MG63 (cell line): ENCODE measurements around the gene PRSS21. TPM values are rescaled to one million over a fixed set of nuclear protein-coding genes. Genes with fewer than 3 reads are reported as not detected.

Experiments
- DNase-seq: peaks from one replicate; pipeline ENCODE4 v3.0.0-alpha.2; 2020
- H3K27me3 ChIP-seq: fragments of 250-450 bp; sonication (Bioruptor Pico); 2 replicates; pipeline ENCODE4 v1.5.1; 2020; ENCODE audit warnings: mild to moderate bottlenecking, moderate library complexity
- H3K36me3 ChIP-seq: fragments of 250-450 bp; sonication (Bioruptor Pico); 2 replicates; pipeline ENCODE4 v1.5.1; 2020; ENCODE audit warnings: mild to moderate bottlenecking, moderate library complexity
- H3K4me3 ChIP-seq: fragments of 250-450 bp; sonication (Bioruptor Pico); 2 replicates; pipeline ENCODE4 v1.5.1; 2020; ENCODE audit warnings: mild to moderate bottlenecking, moderate library complexity
- H3K9me3 ChIP-seq: fragments of 250-450 bp; sonication (Bioruptor Pico); 2 replicates; pipeline ENCODE4 v1.5.1; 2020; ENCODE audit warnings: mild to moderate bottlenecking, moderate library complexity
- total RNA-seq: library from RNA; depleted of rRNA; stranded (reverse); fragments of >200 nt; shearing (Covaris generic); gene quantifications from 2 replicates; pipeline ENCODE4 v1.2.3, GENCODE V29; 2014; ENCODE audit warnings: low replicate concordance; rRNA removed

The PRSS21 gene, protein sequence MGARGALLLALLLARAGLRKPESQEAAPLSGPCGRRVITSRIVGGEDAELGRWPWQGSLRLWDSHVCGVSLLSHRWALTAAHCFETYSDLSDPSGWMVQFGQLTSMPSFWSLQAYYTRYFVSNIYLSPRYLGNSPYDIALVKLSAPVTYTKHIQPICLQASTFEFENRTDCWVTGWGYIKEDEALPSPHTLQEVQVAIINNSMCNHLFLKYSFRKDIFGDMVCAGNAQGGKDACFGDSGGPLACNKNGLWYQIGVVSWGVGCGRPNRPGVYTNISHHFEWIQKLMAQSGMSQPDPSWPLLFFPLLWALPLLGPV
- total RNA-seq = 5.8 and 11.9 TPM in 2 replicates

DNA sequence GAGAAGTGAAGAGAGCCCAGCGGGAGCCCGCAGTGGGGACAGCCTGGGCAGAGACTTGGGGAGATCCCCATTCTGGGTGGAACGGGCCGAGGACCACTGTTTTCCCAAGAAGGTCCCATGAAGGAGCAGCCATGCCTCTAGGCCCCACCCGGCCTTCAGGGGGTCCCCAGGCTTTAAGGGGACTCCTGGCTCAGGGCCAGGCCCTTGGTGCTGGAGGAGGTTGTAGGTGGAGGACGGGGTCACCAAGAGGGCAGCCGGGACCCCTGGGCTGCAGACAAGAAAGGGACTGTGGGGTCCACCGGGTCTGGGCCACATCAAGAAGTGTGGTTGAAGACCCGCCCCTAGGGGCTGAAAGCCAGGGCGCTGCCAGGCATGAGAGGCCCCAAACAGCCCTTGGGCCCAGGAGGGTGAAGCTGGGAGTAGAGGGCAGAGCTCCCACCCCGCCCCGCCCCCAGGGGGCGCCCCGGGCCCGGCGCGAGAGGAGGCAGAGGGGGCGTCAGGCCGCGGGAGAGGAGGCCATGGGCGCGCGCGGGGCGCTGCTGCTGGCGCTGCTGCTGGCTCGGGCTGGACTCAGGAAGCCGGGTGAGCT lies at the start of gene PRSS21:
Gene PRSS21 (plus strand): TSS at position 487 of the 589 bp plus-strand sequence. CDS start 32 bp downstream, at position 519.
- DNase-seq = peak; percentile 59
- H3K9me3 ChIP-seq = no peaks in the 10 kb centered on the region
- H3K4me3 ChIP-seq = peak within 1 kb of the TSS; percentile 21
- H3K36me3 ChIP-seq = no peaks in the 10 kb centered on the region
- H3K27me3 ChIP-seq = no peaks in the 10 kb centered on the region

- H3K9me3 ChIP-seq = no peaks in the 10 kb centered on the region
- H3K27me3 ChIP-seq = no peaks in the 10 kb centered on the region
- peaks cover 94% of the 10 kb centered on the region for H3K36me3 ChIP-seq
- no peak for DNase-seq
- H3K4me3 ChIP-seq = no peak overlapping the region
Observed at GRCh38 chr16:2767891-2768290, 49.1 kb upstream of the PRSS21 start.

DNA sequence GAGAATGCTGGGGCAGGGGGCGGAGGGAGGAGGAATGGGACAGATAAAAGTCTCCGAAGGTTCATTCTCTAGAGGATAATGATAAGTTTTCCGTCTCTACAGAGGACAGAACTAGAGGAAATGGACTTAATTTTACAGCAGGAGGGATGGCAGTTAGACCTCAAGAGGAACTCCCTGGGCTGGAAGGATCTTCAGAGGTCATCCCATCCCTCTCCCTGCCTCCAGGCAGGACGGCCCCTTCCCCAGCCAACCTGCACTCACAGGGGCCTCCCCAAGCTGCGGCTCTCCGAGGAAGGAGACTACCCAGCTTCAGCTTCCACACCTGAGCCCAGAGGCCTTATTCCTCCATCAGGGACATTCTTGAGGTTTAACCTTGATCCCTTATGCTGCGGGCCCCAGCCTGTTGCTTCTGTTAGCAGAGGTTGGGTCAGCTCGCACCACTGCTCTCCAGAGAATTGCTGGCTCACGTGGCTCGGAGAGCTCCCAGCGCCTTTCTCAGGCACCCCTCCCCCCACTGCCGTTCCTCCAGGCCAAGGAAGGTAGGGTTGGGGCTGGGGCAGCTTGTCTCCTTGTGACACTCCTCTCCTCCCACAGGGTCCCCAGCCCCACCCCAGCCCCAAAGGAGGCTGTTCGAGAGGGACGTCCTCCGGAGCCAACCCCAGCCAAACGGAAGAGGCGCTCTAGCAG lies 48.5 kb upstream of the PRSS21 start:
- peaks cover 94% of the 10 kb centered on the region for H3K36me3 ChIP-seq
- H3K27me3 ChIP-seq = no peaks in the 10 kb centered on the region
- no peaks in the 10 kb centered on the region for H3K9me3 ChIP-seq
- no peak for DNase-seq
- H3K4me3 ChIP-seq = no peak overlapping the region

DNA sequence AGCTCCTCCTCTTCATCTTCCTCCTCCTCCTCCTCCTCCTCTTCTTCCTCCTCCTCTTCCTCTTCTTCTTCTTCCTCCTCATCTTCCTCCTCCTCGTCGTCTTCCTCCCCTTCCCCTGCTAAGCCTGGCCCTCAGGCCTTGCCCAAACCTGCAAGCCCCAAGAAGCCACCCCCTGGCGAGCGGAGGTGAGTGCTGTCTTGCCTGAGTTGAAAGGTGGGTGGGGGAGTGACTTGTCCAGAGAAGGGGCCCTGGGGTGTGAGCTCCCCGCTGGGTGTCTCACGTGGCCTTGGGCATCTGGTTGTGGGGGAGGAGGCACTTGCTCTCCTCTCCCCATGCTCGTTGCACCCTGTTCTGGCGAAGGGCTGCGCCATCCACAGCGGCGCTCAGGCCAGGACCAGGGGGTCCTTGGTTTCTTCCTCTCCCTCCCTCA lies 47.9 kb upstream of the PRSS21 start:
- no peak overlapping the region for H3K4me3 ChIP-seq
- peaks cover 94% of the 10 kb centered on the region for H3K36me3 ChIP-seq
- DNase-seq = no peak
- H3K9me3 ChIP-seq = no peaks in the 10 kb centered on the region
- no peaks in the 10 kb centered on the region for H3K27me3 ChIP-seq

- no peak for DNase-seq
- Histone ChIP-seq H3K27me3 (no peaks in the 10 kb centered on the region), H3K4me3 (no peak overlapping the region), H3K36me3 (peaks cover 94% of the 10 kb centered on the region), H3K9me3 (no peaks in the 10 kb centered on the region)
Observed at GRCh38 chr16:2769675-2770056, 47.4 kb upstream of the PRSS21 start.

DNA sequence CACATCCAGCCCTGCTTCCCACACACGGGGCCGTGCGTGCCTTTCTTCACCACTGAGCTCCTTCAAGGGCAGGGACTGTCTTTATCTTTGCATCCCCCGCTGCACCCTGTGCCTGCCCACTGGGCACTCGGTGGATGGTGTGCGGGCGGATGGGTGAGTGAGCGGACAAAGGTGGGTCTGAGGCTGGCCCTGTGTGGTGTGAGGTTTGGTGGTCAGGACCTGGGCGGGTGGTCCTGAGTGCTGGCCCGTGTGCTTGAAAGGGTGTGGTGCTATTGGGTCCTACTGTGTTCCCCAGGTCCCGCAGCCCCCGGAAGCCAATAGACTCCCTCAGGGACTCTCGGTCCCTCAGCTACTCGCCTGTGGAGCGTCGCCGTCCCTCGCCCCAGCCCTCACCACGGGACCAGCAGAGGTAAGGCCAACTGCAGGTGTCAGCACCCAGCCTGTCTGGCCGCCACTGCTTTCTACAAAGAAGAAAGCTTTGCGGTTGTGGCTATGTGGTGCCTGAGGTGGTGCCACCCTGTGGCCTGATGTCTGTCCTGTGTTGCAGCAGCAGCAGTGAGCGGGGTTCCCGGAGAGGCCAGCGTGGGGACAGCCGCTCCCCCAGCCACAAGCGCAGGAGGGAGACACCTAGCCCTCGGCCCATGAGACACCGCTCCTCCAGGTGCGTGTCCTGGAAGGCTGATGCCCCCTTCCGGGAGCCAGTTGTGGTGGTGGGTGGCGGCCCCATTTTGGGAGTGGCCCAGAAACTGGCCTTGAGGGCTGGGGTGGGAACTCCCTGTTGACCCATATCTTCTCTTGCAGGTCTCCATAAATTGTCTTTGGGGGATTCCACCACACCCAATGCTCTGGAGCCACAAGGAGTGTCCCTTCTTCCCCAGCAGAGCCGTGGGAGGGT lies 46.7 kb upstream of the PRSS21 start:
- no peak overlapping the region for H3K4me3 ChIP-seq
- H3K27me3 ChIP-seq = no peaks in the 10 kb centered on the region
- H3K9me3 ChIP-seq = no peaks in the 10 kb centered on the region
- peaks cover 92% of the 10 kb centered on the region for H3K36me3 ChIP-seq
- no peak for DNase-seq

GRCh38 chr16:2771496-2772402 lies 45.3 kb upstream of the PRSS21 start:
- DNase-seq = no peak
- H3K9me3 ChIP-seq = no peaks in the 10 kb centered on the region
- H3K36me3 ChIP-seq = peaks cover 87% of the 10 kb centered on the region
- no peaks in the 10 kb centered on the region for H3K27me3 ChIP-seq
- H3K4me3 ChIP-seq = no peak overlapping the region

DNA sequence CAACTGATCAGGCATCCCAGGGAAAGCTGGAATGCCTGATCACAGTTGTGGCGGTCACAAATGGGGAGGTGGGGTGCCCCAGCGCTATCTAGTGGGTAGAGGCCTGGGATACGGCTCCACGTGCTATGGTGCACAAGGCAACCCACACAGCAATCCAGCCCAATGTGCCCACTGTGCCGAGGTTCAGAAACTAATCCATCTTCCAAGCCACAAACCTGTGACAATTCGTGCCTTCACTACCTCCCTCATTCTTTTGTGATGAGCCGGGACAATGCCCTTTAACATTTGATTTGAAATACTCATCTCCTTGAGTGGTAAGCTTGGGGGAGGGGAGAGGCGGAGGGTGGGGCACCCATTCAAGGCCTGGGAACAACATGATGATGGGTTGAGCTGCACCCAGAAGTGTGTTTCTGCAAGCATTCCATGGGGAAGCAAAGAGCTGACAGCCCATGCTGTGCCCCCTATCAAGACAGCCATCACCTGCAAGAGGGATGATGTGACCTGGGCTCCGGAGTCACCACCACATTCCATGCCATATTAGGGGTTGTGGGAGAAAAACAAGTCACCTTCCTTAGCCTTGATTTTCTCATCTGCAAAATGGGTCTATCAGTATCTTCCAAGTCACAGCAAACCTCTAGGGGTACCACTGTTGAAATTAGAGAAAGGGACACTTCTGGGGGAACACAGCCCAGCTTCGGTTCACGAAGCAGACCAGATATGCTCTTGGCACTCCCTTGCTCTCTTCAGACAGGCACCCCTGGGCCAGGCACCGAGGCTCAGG lies 43.7 kb upstream of the PRSS21 start:
- no peak for DNase-seq
- H3K4me3 ChIP-seq = no peak overlapping the region
- peaks cover 80% of the 10 kb centered on the region for H3K36me3 ChIP-seq
- H3K27me3 ChIP-seq = no peaks in the 10 kb centered on the region
- H3K9me3 ChIP-seq = no peaks in the 10 kb centered on the region

- Histone ChIP-seq H3K4me3 (no peak overlapping the region), H3K27me3 (no peaks in the 10 kb centered on the region), H3K9me3 (no peaks in the 10 kb centered on the region), H3K36me3 (peaks cover 75% of the 10 kb centered on the region)
- no peak for DNase-seq
Observed at GRCh38 chr16:2774161-2774891, 42.7 kb upstream of the PRSS21 start.

GRCh38 chr16:2775131-2775716 lies 41.8 kb upstream of the PRSS21 start:
- peaks cover 66% of the 10 kb centered on the region for H3K36me3 ChIP-seq
- H3K4me3 ChIP-seq = peak overlapping the region; percentile 100
- H3K27me3 ChIP-seq = no peaks in the 10 kb centered on the region
- H3K9me3 ChIP-seq = no peaks in the 10 kb centered on the region
- no peak for DNase-seq

- Histone ChIP-seq H3K36me3 (peaks cover 61% of the 10 kb centered on the region), H3K27me3 (no peaks in the 10 kb centered on the region), H3K9me3 (no peaks in the 10 kb centered on the region), H3K4me3 (peak overlapping the region; percentile 100)
- DNase-seq = no peak
Observed at GRCh38 chr16:2775765-2776499, 41.1 kb upstream of the PRSS21 start.

- peaks cover 55% of the 10 kb centered on the region for H3K36me3 ChIP-seq
Observed at GRCh38 chr16:2776500-2777139, 40.4 kb upstream of the PRSS21 start.

DNA sequence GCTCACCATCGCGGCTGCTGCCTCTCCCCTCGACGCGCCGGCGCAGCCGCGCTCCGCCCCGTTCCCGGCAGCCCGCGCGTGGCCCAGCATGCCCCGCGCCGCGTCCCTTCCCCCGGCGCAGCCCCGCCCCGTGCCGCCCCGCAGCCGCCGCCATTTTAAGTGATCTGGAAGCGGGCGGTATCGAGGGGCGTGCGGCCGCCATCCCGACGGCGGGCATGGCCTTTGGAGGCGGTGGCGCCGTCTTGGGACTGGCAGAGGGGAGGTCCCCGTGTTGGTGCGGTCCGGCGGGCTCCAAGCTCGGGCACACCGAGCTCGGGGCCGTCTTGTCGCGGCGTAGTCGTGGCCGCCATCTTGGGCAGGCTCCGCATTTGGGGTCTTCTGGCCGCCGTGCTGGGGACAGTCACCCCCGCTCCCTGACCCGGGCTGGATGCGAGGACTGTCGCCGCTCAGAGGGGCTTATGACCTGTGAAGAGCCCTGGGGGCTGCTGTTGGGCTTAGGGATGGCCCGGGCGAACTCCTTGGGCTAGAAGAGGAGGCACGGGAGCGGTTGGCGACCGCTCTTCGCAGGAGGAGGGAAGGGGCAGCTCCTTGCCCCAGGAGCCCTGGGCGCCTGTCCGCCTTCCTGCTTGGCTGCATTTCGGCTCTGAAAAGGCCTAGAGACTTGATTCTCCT lies 39.7 kb upstream of the PRSS21 start, which contains the start of gene ELOB:
Gene ELOB (minus strand): TSS at position 50 of the 672 bp plus-strand sequence. CDS start 41 bp downstream, at position 9.
- H3K4me3 ChIP-seq = peak within 1 kb of the TSS; percentile 100
- peaks cover 48% of the 10 kb centered on the region for H3K36me3 ChIP-seq
- H3K9me3 ChIP-seq = no peaks in the 10 kb centered on the region
- DNase-seq = peak; percentile 89
- H3K27me3 ChIP-seq = no peaks in the 10 kb centered on the region

More at GRCh38 chr16:2776500-2777139, 40.4 kb upstream of the PRSS21 start:
- peak; percentile 31 for DNase-seq
- H3K4me3 ChIP-seq = peak overlapping the region; percentile 100
- H3K27me3 ChIP-seq = no peaks in the 10 kb centered on the region
- H3K9me3 ChIP-seq = no peaks in the 10 kb centered on the region
